Stomach (tissue), 9 donors: ENCODE data around the gene CCDC183. TPM values are rescaled to one million over a fixed set of nuclear protein-coding genes. Genes with fewer than 3 reads are reported as not detected.

ENCODE experiments used
- DNase-seq, 2 donors: peaks; one replicate each; pipeline versions ENCODE4 v3.0.0 to v3.0.0-alpha.2; 2013 to 2019
- H3K27ac ChIP-seq, 5 donors: fragments of 200-600 bp in 4 of 5; sonication (generic) in 4 of 5; one replicate each; pipeline ENCODE4 v1.5.1; 2013 to 2019; ENCODE audit warnings: mild to moderate bottlenecking in 1 of 5, moderate library complexity in 1 of 5
- H3K27me3 ChIP-seq, 3 donors: fragments of 200-600 bp; sonication (generic); one replicate each; pipeline ENCODE4 v1.5.1; 2017 to 2019; ENCODE audit warnings: mixed run types in 1 of 3
- H3K36me3 ChIP-seq, 4 donors: fragments of 200-600 bp; sonication (generic); 1 replicate in 3 of 4; 2 replicates in 1 of 4; pipeline ENCODE4 v1.5.1; 2016 to 2019
- H3K4me1 ChIP-seq, 4 donors: fragments of 200-600 bp; sonication (generic); one replicate each; pipeline ENCODE4 v1.5.1; 2016 to 2019
- H3K4me3 ChIP-seq, 4 donors: fragments of 200-600 bp; sonication (generic) in 3 of 4; one replicate each; pipeline ENCODE4 v1.5.1; 2016 to 2019; ENCODE audit warnings: mild to moderate bottlenecking in 1 of 4
- H3K9me3 ChIP-seq, 4 donors: fragments of 200-600 bp; sonication (generic); one replicate each; pipeline ENCODE4 v1.5.1; 2016 to 2019
- EP300 ChIP-seq: sonication (generic); formaldehyde crosslinking; IDR thresholded peaks from one replicate; pipeline ENCODE4 v1.6.1; 2017; ENCODE audit warnings: antibody characterized with exemption
- POLR2A ChIP-seq, 4 donors: fragments of 450-650 bp; IDR thresholded peaks; one replicate each; pipeline ENCODE4 v1.6.1; 2016; ENCODE audit warnings: antibody characterized with exemption in 4 of 4, control low read depth in 2 of 4, mild to moderate bottlenecking in 1 of 4, moderate library complexity in 1 of 4
- POLR2AphosphoS5 ChIP-seq, 3 donors: sonication (generic); formaldehyde crosslinking; IDR thresholded peaks; one replicate each; pipeline ENCODE4 v1.6.1; 2016; ENCODE audit warnings: antibody characterized with exemption in 3 of 3
- whole genome bisulfite sequencing, 5 donors: extraction: QIAGEN DNeasy Blood & Tissue Kit in 3 of 5; methylation state at CpG; one replicate each; pipeline versions ENCODE4 v1.1.5 to v1.1.7; 2013 to 2018; 5-methylcytosine and 5-hydroxymethylcytosine counted together
- intact Hi-C: fragments of 100-400 bp; cut with DNase I; formaldehyde crosslinking; loops from one replicate; pipeline ENCODE4 v1.15.1; 2023; ENCODE audit warnings: low total_unique reads
- polyA plus RNA-seq, 3 donors: library from polyadenylated mRNA; stranded (reverse); fragments of 200-250 nt; gene quantifications; one replicate each; pipeline ENCODE4 v1.2.3, GENCODE V29; 2013
- total RNA-seq, 5 donors: library from RNA; depleted of rRNA; stranded (reverse); fragments of >200 nt; gene quantifications; one replicate each; pipeline versions ENCODE4 v1.1.0 to v1.2.3, GENCODE V29; 2014 to 2016
- TF ChIP-seq, protein P1 (sequence below), 7 experiments: fragments of 450-650 bp in 4 of 7; fragments of 200-600 bp in 3 of 7; sonication (generic) in 3 of 7; IDR thresholded peaks; one replicate each; pipeline ENCODE4 v1.5.1; 2016 to 2019; ENCODE audit warnings: antibody characterized with exemption in 7 of 7, control low read depth in 2 of 7, mild to moderate bottlenecking in 1 of 7
- donor health status: healthy with polysubstance abuse.
- donor health status: Bipolar disorder and iron deficiency.
- donor health status: healthy.

CCDC183 gene
- total and polyA plus RNA-seq, 8 donors = 1.2 to 53.0 (median 4.7) TPM

DNA sequence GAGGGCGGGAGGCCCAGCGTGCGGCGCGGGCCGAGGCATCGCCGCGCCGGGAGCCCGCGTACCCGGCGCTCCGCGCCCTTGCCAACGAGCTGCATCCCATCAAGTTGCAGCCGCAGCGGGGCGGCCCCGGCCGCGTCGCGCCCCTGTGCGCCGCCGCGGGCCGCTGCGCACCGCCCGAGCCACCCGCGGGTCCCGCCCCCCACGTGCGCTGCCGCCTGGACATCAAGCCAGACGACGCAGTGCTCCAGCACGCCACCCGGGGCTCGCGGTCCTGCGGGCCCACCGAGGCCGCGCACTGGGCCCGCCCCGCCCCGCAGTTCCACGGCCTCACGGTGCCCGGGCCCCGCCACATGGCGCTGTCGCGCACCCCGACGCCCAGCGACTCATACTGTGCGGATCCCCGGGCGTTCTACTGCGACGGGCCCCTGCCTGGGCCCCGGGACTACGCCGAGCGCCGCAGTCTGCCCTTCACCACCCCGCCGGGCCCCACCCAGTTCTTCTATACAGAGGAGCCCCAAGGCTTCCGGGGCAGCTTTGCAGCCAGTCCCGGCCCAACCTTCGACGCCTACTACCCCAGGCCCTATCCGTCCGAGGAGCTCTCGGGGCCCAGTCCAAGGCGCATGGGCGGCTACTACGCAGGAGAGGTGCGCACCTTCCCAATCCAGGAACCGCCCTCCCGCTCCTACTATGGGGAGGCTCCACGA lies 48.8 kb downstream of the CCDC183 start:
- Histone ChIP-seq H3K9me3 (no peaks in the 10 kb centered on the region), H3K27ac (no peak overlapping the region), H3K27me3 (peaks cover 12 to 62% (median 41%) of the 10 kb centered on the region in 3 donors), H3K4me1 (peaks cover 64 to 89% (median 87%) of the 10 kb centered on the region in 4 donors), H3K36me3 (peaks cover 0 to 9% (median 7%) of the 10 kb centered on the region in 4 donors), H3K4me3 (no peak overlapping the region)
- TF ChIP-seq POLR2A (IDR thresholded peaks at IDR 0.05) = no peak
- TF ChIP-seq, protein P1, sequence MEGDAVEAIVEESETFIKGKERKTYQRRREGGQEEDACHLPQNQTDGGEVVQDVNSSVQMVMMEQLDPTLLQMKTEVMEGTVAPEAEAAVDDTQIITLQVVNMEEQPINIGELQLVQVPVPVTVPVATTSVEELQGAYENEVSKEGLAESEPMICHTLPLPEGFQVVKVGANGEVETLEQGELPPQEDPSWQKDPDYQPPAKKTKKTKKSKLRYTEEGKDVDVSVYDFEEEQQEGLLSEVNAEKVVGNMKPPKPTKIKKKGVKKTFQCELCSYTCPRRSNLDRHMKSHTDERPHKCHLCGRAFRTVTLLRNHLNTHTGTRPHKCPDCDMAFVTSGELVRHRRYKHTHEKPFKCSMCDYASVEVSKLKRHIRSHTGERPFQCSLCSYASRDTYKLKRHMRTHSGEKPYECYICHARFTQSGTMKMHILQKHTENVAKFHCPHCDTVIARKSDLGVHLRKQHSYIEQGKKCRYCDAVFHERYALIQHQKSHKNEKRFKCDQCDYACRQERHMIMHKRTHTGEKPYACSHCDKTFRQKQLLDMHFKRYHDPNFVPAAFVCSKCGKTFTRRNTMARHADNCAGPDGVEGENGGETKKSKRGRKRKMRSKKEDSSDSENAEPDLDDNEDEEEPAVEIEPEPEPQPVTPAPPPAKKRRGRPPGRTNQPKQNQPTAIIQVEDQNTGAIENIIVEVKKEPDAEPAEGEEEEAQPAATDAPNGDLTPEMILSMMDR (IDR thresholded peaks at IDR 0.05) = no peak
- TF ChIP-seq POLR2AphosphoS5 (IDR thresholded peaks at IDR 0.05) = no peak
- TF ChIP-seq EP300 = no peak
- intact Hi-C loops = no loop called here
- no peak for DNase-seq
- 9 to 19% (median 11%) methylated on average over 20 to 88 of the region's 88 CpGs for WGBS, 5 donors

DNA sequence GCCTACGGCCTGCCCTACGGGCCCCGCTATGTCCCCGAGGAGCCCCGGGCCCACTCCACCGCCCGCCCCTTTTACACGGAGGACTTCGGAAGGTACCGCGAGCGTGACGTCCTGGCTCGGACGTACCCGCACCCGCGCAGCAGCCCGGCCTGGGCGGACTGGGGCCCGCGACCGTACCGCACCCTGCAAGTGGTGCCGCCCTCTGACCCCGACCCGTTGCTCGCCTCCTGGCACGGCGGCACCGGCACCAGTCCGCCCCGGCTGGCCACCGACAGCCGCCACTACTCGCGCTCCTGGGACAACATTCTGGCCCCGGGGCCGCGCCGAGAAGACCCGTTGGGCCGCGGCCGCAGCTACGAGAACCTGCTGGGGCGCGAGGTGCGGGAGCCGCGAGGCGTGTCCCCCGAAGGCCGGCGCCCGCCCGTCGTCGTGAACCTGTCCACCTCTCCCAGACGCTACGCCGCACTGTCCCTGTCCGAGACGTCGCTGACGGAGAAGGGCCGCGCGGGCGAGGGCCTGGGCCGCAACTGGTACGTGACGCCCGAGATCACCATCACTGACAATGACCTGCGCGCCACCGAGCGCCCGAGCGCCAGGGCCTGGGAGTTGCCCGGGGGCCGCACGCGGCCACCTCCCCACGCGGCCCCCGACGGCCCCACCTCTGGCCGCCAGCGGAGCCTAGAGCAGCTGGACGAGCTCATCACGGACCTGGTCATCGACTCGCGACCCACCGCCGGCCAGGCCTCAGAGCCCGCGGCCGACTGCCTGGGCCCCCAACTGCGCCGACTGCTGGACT lies 49.5 kb downstream of the CCDC183 start:
- peaks cover 12 to 62% (median 41%) of the 10 kb centered on the region in 3 donors for H3K27me3 ChIP-seq
- TF ChIP-seq POLR2A (IDR thresholded peaks at IDR 0.05) = no peak
- peaks cover 71 to 89% (median 88%) of the 10 kb centered on the region in 4 donors for H3K4me1 ChIP-seq
- WGBS, 5 donors = 16 to 26% (median 21%) methylated on average over 18 to 102 of the region's 102 CpGs
- no peaks in the 10 kb centered on the region for H3K9me3 ChIP-seq
- H3K4me3 ChIP-seq = no peak overlapping the region
- no peak for DNase-seq
- intact Hi-C loops = no loop called here
- peaks cover 0 to 4% (median 3%) of the 10 kb centered on the region in 4 donors for H3K36me3 ChIP-seq
- no peak overlapping the region for H3K27ac ChIP-seq

DNA sequence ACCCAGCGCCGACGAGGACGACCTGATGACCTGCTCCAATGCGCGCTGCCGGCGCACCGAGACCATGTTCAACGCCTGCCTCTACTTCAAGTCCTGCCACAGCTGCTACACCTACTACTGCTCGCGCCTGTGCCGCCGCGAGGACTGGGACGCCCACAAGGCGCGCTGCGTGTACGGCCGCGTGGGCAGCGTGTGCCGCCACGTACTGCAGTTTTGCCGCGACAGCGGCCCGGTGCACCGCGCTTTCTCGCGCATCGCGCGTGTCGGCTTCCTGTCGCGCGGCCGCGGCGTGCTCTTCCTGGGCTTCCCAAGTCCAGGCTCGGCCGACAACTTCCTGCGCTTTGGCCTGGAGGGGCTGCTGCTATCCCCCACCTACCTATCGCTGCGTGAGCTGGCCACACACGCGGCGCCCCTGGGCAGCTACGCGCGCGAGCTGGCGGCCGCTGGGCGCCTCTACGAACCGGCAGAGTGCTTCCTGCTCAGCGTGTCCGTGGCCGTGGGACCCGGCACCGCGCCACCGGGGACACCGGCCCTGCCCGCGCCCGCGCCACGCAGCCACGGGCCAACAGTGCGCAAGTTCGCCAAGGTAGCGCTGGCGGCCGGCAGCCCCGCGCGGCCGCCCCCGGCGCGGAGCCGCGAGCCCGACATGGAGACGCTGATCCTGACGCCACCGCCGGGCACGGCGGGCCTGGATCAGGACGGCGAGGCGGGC lies 50.4 kb downstream of the CCDC183 start:
- TF ChIP-seq POLR2A (IDR thresholded peaks at IDR 0.05) (no peak), POLR2AphosphoS5 (IDR thresholded peaks at IDR 0.05) (no peak), EP300 (no peak)
- TF ChIP-seq, protein P1 (IDR thresholded peaks at IDR 0.05) = no peak
- H3K36me3 ChIP-seq = peaks cover 6 to 12% (median 10%) of the 10 kb centered on the region in 4 donors
- H3K4me1 ChIP-seq = peaks cover 63 to 89% (median 87%) of the 10 kb centered on the region in 4 donors
- DNase-seq = no peak
- intact Hi-C loops = no loop called here
- H3K27me3 ChIP-seq = peaks cover 12 to 62% (median 41%) of the 10 kb centered on the region in 3 donors
- 4 to 7% (median 5%) methylated on average over 11 to 98 of the region's 98 CpGs for WGBS, 5 donors
- no peaks in the 10 kb centered on the region for H3K9me3 ChIP-seq
- H3K4me3 ChIP-seq = peak overlapping the region; percentile 55 to 85 (median 61)
- H3K27ac ChIP-seq = no peak overlapping the region

DNA sequence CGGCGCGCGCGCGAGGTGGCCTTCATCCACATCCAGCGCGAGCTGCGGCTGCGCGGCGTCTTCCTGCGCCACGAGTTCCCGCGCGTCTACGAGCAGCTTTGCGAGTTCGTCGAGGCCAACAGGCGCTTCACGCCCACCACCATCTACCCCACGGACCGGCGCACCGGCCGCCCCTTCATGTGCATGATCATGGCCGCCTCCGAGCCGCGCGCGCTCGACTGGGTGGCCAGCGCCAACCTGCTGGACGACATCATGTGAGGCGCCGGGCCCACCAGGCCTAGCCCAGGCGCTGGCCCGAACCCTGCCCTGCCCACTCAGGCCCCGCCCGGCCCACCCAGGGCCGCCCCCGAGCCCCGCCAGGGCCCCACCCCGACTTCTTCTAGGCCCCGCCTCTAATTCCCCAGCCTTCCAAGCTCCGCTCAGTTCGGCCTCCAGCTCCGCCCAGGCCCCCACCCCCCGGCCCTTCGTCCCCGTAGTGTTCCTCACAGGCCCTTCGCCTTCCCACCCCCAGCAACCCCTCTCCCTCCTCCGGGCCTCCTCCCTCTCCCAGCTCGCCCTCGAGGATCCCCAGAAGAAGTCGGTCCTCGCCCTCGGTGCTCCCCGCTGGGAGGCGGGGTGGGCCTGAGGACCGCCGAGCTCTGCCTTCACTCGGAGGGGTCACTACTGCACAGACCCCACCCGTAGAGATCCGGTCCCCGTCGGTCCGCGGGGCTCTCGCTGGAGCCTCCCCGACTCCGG lies 51.1 kb downstream of the CCDC183 start:
- no peak for TF ChIP-seq POLR2A (IDR thresholded peaks at IDR 0.05)
- TF ChIP-seq EP300 = no peak
- TF ChIP-seq, protein P1 (IDR thresholded peaks at IDR 0.05) = no peak
- peaks cover 56 to 88% (median 87%) of the 10 kb centered on the region in 4 donors for H3K4me1 ChIP-seq
- 1 to 4% (median 2%) methylated on average over 17 to 72 of the region's 75 CpGs for WGBS, 5 donors

More for the DNA sequence above, 51.1 kb downstream of the CCDC183 start:
- H3K36me3 ChIP-seq = peaks cover 8 to 12% (median 10%) of the 10 kb centered on the region in 4 donors
- peaks cover 12 to 62% (median 41%) of the 10 kb centered on the region in 3 donors for H3K27me3 ChIP-seq
- peak overlapping the region; percentile 85 to 99 (median 92) for H3K27ac ChIP-seq
- intact Hi-C loops = no loop called here
- peak overlapping the region; percentile 55 to 85 (median 61) for H3K4me3 ChIP-seq
- DNase-seq = peak; percentile 65 to 91
- H3K9me3 ChIP-seq = no peaks in the 10 kb centered on the region
